ENCODE data around the gene OLFM2. TPM values are rescaled to one million over a fixed set of nuclear protein-coding genes. Genes with fewer than 3 reads are reported as not detected.

The OLFM2 gene
- total and polyA plus RNA-seq, 4 donors = 0.49 to 28.9 (median 2.3) TPM

DNA sequence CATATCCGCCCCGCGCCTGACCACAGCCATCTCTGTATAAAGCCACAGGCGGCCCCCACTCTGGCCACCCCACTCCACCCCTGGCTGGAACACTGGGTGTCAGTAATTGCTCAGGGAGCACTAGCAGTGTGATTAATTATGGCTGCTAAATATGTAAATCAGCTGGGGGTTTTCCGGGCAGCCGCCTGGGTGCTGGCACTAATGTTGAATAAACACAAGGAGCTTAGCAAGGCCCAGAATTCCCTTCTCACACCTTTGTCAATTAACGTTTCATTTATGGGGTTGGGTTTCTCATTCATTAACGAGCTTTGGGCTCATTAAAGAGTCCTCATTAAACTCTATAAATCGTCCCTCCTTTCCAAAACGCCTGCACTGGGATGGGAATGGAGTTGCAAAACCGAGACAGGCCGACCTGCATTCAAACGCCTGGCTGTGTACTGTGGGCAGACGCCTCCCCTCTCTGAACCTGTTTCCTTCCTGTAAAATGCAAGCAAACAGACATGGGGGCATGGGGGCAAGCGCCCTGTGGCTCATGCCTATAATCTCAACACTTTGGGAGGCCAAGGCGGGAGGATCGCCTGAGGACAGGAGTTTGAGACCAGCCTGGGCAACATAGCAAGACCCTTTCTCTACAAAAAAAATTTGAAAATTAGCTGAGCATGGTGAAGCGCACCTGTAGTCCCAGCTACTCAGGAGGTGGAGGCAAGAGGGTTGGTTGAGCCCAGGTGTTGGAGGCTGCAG, 17.7 kb upstream of the OLFM2 start:
- Histone ChIP-seq H3K9ac (ENCODE audit: low read depth in 1 of 2, low read length in 2 of 2) (no peak overlapping the region), H3K4me3 (ENCODE audit: low read depth in 1 of 3, low read length in 3 of 3) (no peak overlapping the region), H3K9me3 (ENCODE audit: control insufficient read depth in 4 of 4, low read length in 3 of 4) (no peaks in the 10 kb centered on the region), H3K4me1 (ENCODE audit: control insufficient read depth in 4 of 4, insufficient read depth in 4 of 4, low read length in 3 of 4) (no peaks in the 10 kb centered on the region), H3K27ac (ENCODE audit: low read depth in 1 of 2, low read length in 2 of 2) (no peak overlapping the region), H3K27me3 (ENCODE audit: control insufficient read depth in 4 of 4, insufficient read depth in 4 of 4, low read length in 3 of 4) (no peaks in the 10 kb centered on the region), H3K36me3 (ENCODE audit: control insufficient read depth in 4 of 4, insufficient read depth in 3 of 4, low read depth in 1 of 4, low read length in 3 of 4) (no peaks in the 10 kb centered on the region)
- WGBS = 84% methylated on average over 18 of the region's 18 CpGs
- no peak for TF ChIP-seq YY1 (IDR thresholded peaks at IDR 0.05)
- TF ChIP-seq, protein P1, sequence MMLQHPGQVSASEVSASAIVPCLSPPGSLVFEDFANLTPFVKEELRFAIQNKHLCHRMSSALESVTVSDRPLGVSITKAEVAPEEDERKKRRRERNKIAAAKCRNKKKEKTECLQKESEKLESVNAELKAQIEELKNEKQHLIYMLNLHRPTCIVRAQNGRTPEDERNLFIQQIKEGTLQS (IDR thresholded peaks at IDR 0.05) = no peak
- TF ChIP-seq HNF4A (conservative IDR thresholded peaks at IDR 0.05) = no peak
- no peak for TF ChIP-seq JUND (IDR thresholded peaks at IDR 0.05)
- no peak for TF ChIP-seq RAD21 (IDR thresholded peaks at IDR 0.05)
- TF ChIP-seq GABPA (IDR thresholded peaks at IDR 0.05 in 1 of 2, conservative IDR thresholded peaks at IDR 0.05 in 1 of 2) = no peak
- no peak for TF ChIP-seq RXRA (IDR thresholded peaks at IDR 0.05)
- TF ChIP-seq FOXA1 (IDR thresholded peaks at IDR 0.05) = no peak
- no peak for TF ChIP-seq ZBTB33 (IDR thresholded peaks at IDR 0.05)
- no peak for TF ChIP-seq CTCF (IDR thresholded peaks at IDR 0.05; ENCODE audit: low read depth, low read length, missing input control)
- TF ChIP-seq SP1 (IDR thresholded peaks at IDR 0.05) = no peak
- no peak for DNase-seq (ENCODE audit: low spot score)

DNA sequence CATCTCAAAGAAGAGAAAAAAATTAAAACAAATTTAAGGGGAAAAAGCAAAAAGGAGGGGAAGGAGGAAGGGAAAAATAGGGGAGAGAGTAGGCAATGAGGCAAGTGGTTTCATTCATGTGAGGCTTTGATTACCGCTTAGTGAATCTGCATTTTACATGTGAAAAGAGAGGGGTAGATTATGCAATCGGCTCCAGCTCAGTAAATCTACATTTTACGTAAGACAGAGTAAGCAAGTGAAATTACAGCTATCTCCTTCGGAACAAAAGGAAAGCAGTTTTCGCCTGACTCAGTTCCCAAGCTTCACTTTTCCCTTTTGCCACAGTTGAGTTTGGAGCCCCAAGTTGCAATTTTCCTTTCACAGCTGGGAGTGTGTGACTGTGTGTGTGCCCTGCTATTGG, 16.0 kb upstream of the OLFM2 start:
- H3K9ac ChIP-seq (ENCODE audit: low read depth in 1 of 2, low read length in 2 of 2) = no peak overlapping the region
- TF ChIP-seq FOXA2 (IDR thresholded peaks at IDR 0.05) (no peak), HNF4A (conservative IDR thresholded peaks at IDR 0.05) (no peak), NR2F2 (IDR thresholded peaks at IDR 0.05) (no peak), HNF4G (IDR thresholded peaks at IDR 0.05) (no peak), JUND (IDR thresholded peaks at IDR 0.05) (no peak), GABPA (IDR thresholded peaks at IDR 0.05 in 1 of 2, conservative IDR thresholded peaks at IDR 0.05 in 1 of 2) (no peak), YY1 (IDR thresholded peaks at IDR 0.05) (no peak), RXRA (IDR thresholded peaks at IDR 0.05) (no peak), EGR1 (IDR thresholded peaks at IDR 0.05; ENCODE audit: low read depth in 2 of 2) (no peak), RAD21 (IDR thresholded peaks at IDR 0.05) (no peak), TAF1 (conservative IDR thresholded peaks at IDR 0.05) (no peak)
- TF ChIP-seq, protein P2, sequence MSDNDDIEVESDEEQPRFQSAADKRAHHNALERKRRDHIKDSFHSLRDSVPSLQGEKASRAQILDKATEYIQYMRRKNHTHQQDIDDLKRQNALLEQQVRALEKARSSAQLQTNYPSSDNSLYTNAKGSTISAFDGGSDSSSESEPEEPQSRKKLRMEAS (IDR thresholded peaks at IDR 0.05) = no peak
- TF ChIP-seq, protein P1 (IDR thresholded peaks at IDR 0.05) = no peak
- H3K27ac ChIP-seq (ENCODE audit: low read depth in 1 of 2, low read length in 2 of 2) = no peak overlapping the region
- H3K9me3 ChIP-seq (ENCODE audit: control insufficient read depth in 4 of 4, low read length in 3 of 4) = no peaks in the 10 kb centered on the region
- 76% methylated on average over 5 of the region's 5 CpGs for WGBS
- no peak for DNase-seq (ENCODE audit: low spot score)
- no peaks in the 10 kb centered on the region for H3K27me3 ChIP-seq (ENCODE audit: control insufficient read depth in 4 of 4, insufficient read depth in 4 of 4, low read length in 3 of 4)
- no peaks in the 10 kb centered on the region for H3K36me3 ChIP-seq (ENCODE audit: control insufficient read depth in 4 of 4, insufficient read depth in 3 of 4, low read depth in 1 of 4, low read length in 3 of 4)
- no peak overlapping the region for H3K4me3 ChIP-seq (ENCODE audit: low read depth in 1 of 3, low read length in 3 of 3)
- peaks cover 0 to 2% (median 0%) of the 10 kb centered on the region in 4 donors for H3K4me1 ChIP-seq (ENCODE audit: control insufficient read depth in 4 of 4, insufficient read depth in 4 of 4, low read length in 3 of 4)
